HepG2 (cell line): ENCODE measurements around the gene SLU7. TPM values are rescaled to one million over a fixed set of nuclear protein-coding genes. Genes with fewer than 3 reads are reported as not detected.

Experiments
- ARID4A ChIP-seq: sonication (generic); formaldehyde crosslinking; IDR thresholded peaks from 2 replicates; pipeline ENCODE4 v1.5.0; 2020; ENCODE audit warnings: mild to moderate bottlenecking, missing genetic modification reagents, borderline replicate concordance
- BRCA1 ChIP-seq: sonication (generic); formaldehyde crosslinking; IDR thresholded peaks from 2 replicates; pipeline ENCODE4 v1.4.0; 2020; ENCODE audit warnings: missing genetic modification reagents
- GMEB1 ChIP-seq: sonication (generic); formaldehyde crosslinking; IDR thresholded peaks from 2 replicates; pipeline ENCODE4 v1.5.1; 2020; ENCODE audit warnings: missing genetic modification reagents, mild to moderate bottlenecking, borderline replicate concordance
- MED8 ChIP-seq: sonication (generic); formaldehyde crosslinking; IDR thresholded peaks from 2 replicates; pipeline ENCODE4 v1.8.1; 2023; ENCODE audit warnings: mild to moderate bottlenecking, missing genetic modification reagents; ENCODE audit not compliant: insufficient replicate concordance
- MNT ChIP-seq: fragments of 450-650 bp; IDR thresholded peaks from 2 replicates; pipeline ENCODE4 v1.6.1; 2016
- TEAD2 ChIP-seq: sonication (generic); formaldehyde crosslinking; IDR thresholded peaks from 2 replicates; pipeline ENCODE4 v1.9.0; 2021; ENCODE audit warnings: missing genetic modification reagents
- ZNF124 ChIP-seq: sonication (generic); formaldehyde crosslinking; IDR thresholded peaks from 2 replicates; pipeline ENCODE4 v1.4.0; 2020; ENCODE audit warnings: missing genetic modification reagents
- ZNF333 ChIP-seq: sonication (generic); formaldehyde crosslinking; IDR thresholded peaks from 2 replicates; pipeline ENCODE4 v1.4.0; 2020; ENCODE audit warnings: mild to moderate bottlenecking, missing genetic modification reagents, borderline replicate concordance
- ZNF468 ChIP-seq: sonication (generic); formaldehyde crosslinking; IDR thresholded peaks from 2 replicates; pipeline ENCODE4 v1.8.0; 2022; ENCODE audit warnings: mild to moderate bottlenecking, moderate library complexity, missing genetic modification reagents
- ZNF562 ChIP-seq: sonication (generic); formaldehyde crosslinking; IDR thresholded peaks from 2 replicates; pipeline ENCODE4 v1.8.0; 2022; ENCODE audit warnings: missing genetic modification reagents, borderline replicate concordance
- ZNF747 ChIP-seq: sonication (generic); formaldehyde crosslinking; IDR thresholded peaks from 2 replicates; pipeline ENCODE4 v1.8.1; 2023; ENCODE audit warnings: missing genetic modification reagents, mild to moderate bottlenecking, borderline replicate concordance
- ZNF780A ChIP-seq: sonication (generic); formaldehyde crosslinking; IDR thresholded peaks from 2 replicates; pipeline ENCODE4 v1.8.0; 2022; ENCODE audit warnings: mild to moderate bottlenecking, missing genetic modification reagents, moderate library complexity
- ZNF850 ChIP-seq: sonication (generic); formaldehyde crosslinking; conservative IDR thresholded peaks from 2 replicates; pipeline ENCODE4 v1.9.0; 2021; ENCODE audit warnings: mild to moderate bottlenecking, missing genetic modification reagents
- polyA plus RNA-seq, 8 experiments: library from polyadenylated mRNA; depleted of rRNA in 3 of 8; stranded (reverse) in 7 of 8; unstranded in 1 of 8; fragments of >200 nt; fragmentation: Illumina TruSeq in 4 of 8; extraction: Trizol in 4 of 8; gene quantifications; 2 replicates each; pipeline versions ENCODE4 v1.2.1 to v1.2.3, GENCODE V29; 2011 to 2016; ENCODE audit warnings: low read depth in 4 of 8, missing spikeins in 1 of 8, mixed read lengths in 1 of 8; ENCODE audit not compliant: insufficient read depth in 1 of 8
- total RNA-seq, 5 experiments: library from RNA; depleted of rRNA; stranded (reverse); fragments of >200 nt; fragmentation: Illumina TruSeq; extraction: Trizol; gene quantifications; 2 replicates each; pipeline ENCODE4 v1.2.3, GENCODE V29; 2016; ENCODE audit warnings: low read depth in 1 of 5
- TF ChIP-seq, protein P1 (sequence below), 2 experiments: sonication (generic) in 1 of 2; formaldehyde crosslinking in 1 of 2; IDR thresholded peaks; 2 replicates each; pipeline versions ENCODE4 v1.5.1 to v1.6.1; 2011 to 2020; ENCODE audit warnings: borderline replicate concordance in 1 of 2, low read depth in 1 of 2, low read length in 1 of 2, mild to moderate bottlenecking in 1 of 2, missing genetic modification reagents in 1 of 2, moderate library complexity in 1 of 2
- TF ChIP-seq, protein P2 (sequence below): sonication (generic); formaldehyde crosslinking; IDR thresholded peaks from 2 replicates; pipeline ENCODE4 v1.8.1; 2023; ENCODE audit warnings: mild to moderate bottlenecking, inconsistent platforms, moderate library complexity, missing genetic modification reagents, borderline replicate concordance

The SLU7 gene
- total and polyA plus RNA-seq, 2 of the 13 experiments (the other 11 are each of a cell fraction or from before 2014, with no cell fraction given), result 24.0 to 39.2 TPM

DNA sequence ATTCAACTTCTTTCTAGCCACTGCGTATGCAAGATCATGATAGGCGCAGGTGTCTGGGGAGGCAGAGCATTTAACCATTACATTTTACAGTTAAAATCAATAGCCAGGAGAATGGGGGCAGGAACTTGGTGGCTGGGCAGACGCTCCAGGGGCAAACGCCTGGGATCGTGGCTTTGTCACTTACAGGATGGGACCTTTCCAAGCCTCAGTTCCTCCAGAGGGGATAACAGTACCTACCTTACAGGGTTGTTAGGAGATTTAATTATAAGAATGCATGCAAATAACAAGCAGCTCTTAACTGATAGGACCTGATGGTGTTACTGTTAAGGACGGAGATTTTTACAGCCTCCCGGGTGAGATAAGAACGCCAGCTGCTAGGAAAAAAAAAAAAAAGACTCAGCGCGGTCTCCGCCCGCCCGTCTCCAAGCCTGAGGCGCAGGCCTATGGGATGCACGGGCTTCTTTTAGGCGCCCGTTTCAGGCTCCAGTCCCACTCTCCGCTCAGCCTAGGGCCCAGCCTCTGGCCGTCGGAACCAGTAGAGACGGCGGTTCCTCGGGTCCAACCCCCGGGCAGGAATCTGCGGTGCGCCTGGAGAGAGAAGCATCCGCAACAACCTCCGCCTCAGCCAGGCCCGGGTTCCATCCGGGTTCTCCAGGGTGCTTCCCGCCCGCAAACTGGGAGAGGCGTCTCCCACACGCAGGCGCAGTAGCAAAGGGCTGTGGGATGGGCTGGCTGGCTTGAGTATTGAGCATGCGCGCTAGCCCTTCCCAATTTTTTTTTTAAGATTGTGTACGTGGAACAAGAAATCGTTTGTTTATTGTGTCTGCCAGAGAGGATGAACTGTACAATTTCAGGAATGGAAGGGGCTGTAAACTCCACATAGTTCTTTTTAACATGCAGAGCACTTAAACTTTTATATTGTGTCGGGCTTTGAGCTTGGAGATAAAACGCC, 19.2 kb downstream of the SLU7 start, which contains the start of gene FAM200C (continued):
- no peak for TF ChIP-seq TEAD2 (CRISPR knock-in tag)
- TF ChIP-seq GMEB1, result peak; percentile 60; the same call in 1 of the 2 replicates
- TF ChIP-seq, protein P1, sequence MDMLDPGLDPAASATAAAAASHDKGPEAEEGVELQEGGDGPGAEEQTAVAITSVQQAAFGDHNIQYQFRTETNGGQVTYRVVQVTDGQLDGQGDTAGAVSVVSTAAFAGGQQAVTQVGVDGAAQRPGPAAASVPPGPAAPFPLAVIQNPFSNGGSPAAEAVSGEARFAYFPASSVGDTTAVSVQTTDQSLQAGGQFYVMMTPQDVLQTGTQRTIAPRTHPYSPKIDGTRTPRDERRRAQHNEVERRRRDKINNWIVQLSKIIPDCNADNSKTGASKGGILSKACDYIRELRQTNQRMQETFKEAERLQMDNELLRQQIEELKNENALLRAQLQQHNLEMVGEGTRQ (IDR thresholded peaks at IDR 0.05; ENCODE audit: low read depth, low read length), result no peak
- TF ChIP-seq, protein P1 (CRISPR knock-in tag; IDR thresholded peaks at IDR 0.05; ENCODE audit: borderline replicate concordance), result no peak
- TF ChIP-seq MED8 (CRISPR knock-in tag), result peak; percentile 52
- TF ChIP-seq ZNF468 (CRISPR knock-in tag), result 0 out of 2 replicates have a peak, but pooled peaks have one; percentile 42
- TF ChIP-seq ZNF747 (CRISPR knock-in tag), result no peak
- TF ChIP-seq, protein P2, sequence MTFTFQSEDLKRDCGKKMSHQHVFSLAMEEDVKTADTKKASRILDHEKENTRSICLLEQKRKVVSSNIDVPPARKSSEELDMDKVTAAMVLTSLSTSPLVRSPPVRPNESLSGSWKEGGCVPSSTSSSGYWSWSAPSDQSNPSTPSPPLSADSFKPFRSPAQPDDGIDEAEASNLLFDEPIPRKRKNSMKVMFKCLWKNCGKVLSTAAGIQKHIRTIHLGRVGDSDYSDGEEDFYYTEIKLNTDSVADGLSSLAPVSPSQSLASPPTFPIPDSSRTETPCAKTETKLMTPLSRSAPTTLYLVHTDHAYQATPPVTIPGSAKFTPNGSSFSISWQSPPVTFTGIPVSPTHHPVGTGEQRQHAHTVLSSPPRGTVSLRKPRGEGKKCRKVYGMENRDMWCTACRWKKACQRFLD (CRISPR knock-in tag), result peak; percentile 60; the same call in 1 of the 2 replicates
- no peak for TF ChIP-seq ZNF850 (CRISPR knock-in tag)
- TF ChIP-seq ZNF562 (CRISPR knock-in tag), result no peak
- TF ChIP-seq MNT, result no peak
- TF ChIP-seq ZNF333 (CRISPR knock-in tag), result peak; percentile 81; the same call in 1 of the 2 replicates
- no peak; the same call in 1 of the 2 replicates for TF ChIP-seq BRCA1 (CRISPR knock-in tag)
- no peak for TF ChIP-seq ZNF780A (CRISPR knock-in tag)
- peak; percentile 82; the same call in 1 of the 2 replicates for TF ChIP-seq ARID4A (CRISPR knock-in tag)
- TF ChIP-seq ZNF124 (CRISPR knock-in tag), result peak; percentile 29; the same call in 1 of the 2 replicates
